ENCODE results near the gene CXCL12. TPM values are rescaled to one million over a fixed set of nuclear protein-coding genes. Genes with fewer than 3 reads are reported as not detected.
A peak's percentile ranks its signal among the peaks of the same experiment; 100 is the strongest.

CXCL12 gene
- total RNA-seq, 1 experiment from 2014 or later = 0.47 TPM

DNA sequence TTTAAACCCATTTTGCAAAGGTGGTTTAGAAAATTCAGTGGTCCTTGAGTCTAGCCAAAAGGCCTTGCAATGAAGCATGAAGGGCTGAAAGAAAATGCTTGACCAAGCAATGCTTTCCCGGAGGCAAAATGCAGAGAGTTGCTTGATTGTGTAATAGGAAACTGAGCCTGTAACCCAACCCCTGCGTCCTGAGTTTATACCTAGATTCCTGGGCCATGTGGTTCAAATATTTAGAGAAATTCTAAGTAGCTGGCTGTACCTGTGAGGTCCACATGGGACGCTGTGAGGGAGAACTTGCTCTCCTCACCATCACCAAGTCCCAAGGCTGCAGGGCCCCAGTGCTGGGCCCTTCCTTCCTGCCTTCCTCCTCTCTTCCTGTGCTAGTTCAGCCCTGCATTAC lies 45.7 kb downstream of the CXCL12 start:
- H3K27ac ChIP-seq (ENCODE audit: low read depth, low read length) = no peak overlapping the region
- peak; percentile 57; the same call in 1 of the 2 replicates for ATAC-seq

DNA sequence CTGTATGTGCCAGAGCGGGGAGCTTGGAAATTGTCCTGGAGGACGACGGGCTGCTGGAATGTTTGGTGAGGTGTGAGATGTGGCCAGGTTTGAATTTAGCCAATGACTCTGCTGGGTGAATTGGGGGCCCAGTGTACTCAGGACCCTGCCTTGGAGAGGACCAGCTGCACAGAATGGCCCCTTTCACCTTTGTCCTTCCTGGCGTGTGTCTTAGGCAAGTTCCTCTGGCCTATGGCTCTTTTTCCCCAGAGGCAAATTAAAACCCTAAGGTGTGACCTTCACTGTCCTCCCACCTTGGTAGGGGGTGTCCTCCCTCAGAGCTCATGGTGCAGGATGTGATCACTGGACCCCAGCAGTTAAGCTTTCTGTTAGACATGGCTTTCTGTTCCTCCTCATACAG lies 47.8 kb downstream of the CXCL12 start:
- BruUV-seq (replicated peaks) = no TSS peak
- Histone ChIP-seq H3K36me3 (ENCODE audit: control insufficient read depth in 1 of 2, insufficient read depth in 2 of 2, low read length in 2 of 2) (no peaks in the 10 kb centered on the region), H4K20me1 (ENCODE audit: insufficient read depth) (no peaks in the 10 kb centered on the region), H3K9me2 (ENCODE audit: insufficient read depth) (no peaks in the 10 kb centered on the region), H3K4me2 (ENCODE audit: low read length) (no peak overlapping the region), H3K4me3 (replicated peaks in 1 of 2; ENCODE audit: low read depth in 1 of 2, low read length in 2 of 2) (no peak overlapping the region), H3K4me1 (ENCODE audit: control insufficient read depth in 1 of 2, insufficient read depth in 2 of 2, low read length in 2 of 2) (peaks cover 0 to 8% of the 10 kb centered on the region in 2 experiments; a peak in 2 of 4 replicates), H3K79me2 (ENCODE audit: insufficient read depth, low read length) (no peaks in the 10 kb centered on the region), H3K27ac (ENCODE audit: low read depth, low read length) (no peak overlapping the region), H3K9me3 (ENCODE audit: control insufficient read depth in 1 of 2, insufficient read depth in 1 of 2, low read depth in 1 of 2, low read length in 2 of 2) (no peaks in the 10 kb centered on the region), H3K27me3 (ENCODE audit: insufficient read depth, low read length) (peaks cover 7% of the 10 kb centered on the region; the same call in 1 of the 2 replicates), H3K9ac (ENCODE audit: low read length) (no peak overlapping the region), H2AFZ (ENCODE audit: low read depth, low read length, poor library complexity, severe bottlenecking) (no peak overlapping the region)
- intact Hi-C loops (cut with micrococcal nuclease) = no loop called here
- CTCF ChIA-PET = no interaction called here
- POLR2A ChIA-PET = no interaction called here
- DNase-seq (ENCODE audit: low read depth, low spot score) = no peak
- no peak for ATAC-seq
- TF ChIP-seq, protein P1, sequence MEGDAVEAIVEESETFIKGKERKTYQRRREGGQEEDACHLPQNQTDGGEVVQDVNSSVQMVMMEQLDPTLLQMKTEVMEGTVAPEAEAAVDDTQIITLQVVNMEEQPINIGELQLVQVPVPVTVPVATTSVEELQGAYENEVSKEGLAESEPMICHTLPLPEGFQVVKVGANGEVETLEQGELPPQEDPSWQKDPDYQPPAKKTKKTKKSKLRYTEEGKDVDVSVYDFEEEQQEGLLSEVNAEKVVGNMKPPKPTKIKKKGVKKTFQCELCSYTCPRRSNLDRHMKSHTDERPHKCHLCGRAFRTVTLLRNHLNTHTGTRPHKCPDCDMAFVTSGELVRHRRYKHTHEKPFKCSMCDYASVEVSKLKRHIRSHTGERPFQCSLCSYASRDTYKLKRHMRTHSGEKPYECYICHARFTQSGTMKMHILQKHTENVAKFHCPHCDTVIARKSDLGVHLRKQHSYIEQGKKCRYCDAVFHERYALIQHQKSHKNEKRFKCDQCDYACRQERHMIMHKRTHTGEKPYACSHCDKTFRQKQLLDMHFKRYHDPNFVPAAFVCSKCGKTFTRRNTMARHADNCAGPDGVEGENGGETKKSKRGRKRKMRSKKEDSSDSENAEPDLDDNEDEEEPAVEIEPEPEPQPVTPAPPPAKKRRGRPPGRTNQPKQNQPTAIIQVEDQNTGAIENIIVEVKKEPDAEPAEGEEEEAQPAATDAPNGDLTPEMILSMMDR (IDR thresholded peaks at IDR 0.05 in 2 of 3, conservative IDR thresholded peaks at IDR 0.05 in 1 of 3; ENCODE audit: borderline replicate concordance in 1 of 3, insufficient read depth in 1 of 3, low read depth in 2 of 3, low read length in 2 of 3) = no peak
- no peak for TF ChIP-seq RAD21 (IDR thresholded peaks at IDR 0.05; ENCODE audit: low read depth)
- RAD21 ChIA-PET (ENCODE audit: low non-redundant PET in 1 of 2, low total read pairs in 2 of 2, uncharacterized antibody in 2 of 2, unreplicated experiment in 2 of 2) = no interaction called here

More for the DNA sequence above, 45.7 kb downstream of the CXCL12 start:
- CTCF ChIA-PET = no interaction called here
- no peak overlapping the region for H3K4me3 ChIP-seq (replicated peaks in 1 of 2; ENCODE audit: low read depth in 1 of 2, low read length in 2 of 2)
- no peaks in the 10 kb centered on the region for H3K79me2 ChIP-seq (ENCODE audit: insufficient read depth, low read length)
- intact Hi-C loops (cut with micrococcal nuclease) = no loop called here
- no peaks in the 10 kb centered on the region for H3K36me3 ChIP-seq (ENCODE audit: control insufficient read depth in 1 of 2, insufficient read depth in 2 of 2, low read length in 2 of 2)
- no peak for DNase-seq (ENCODE audit: low read depth, low spot score)
- H3K4me2 ChIP-seq (ENCODE audit: low read length) = no peak overlapping the region
- no peaks in the 10 kb centered on the region for H3K9me3 ChIP-seq (ENCODE audit: control insufficient read depth in 1 of 2, insufficient read depth in 1 of 2, low read depth in 1 of 2, low read length in 2 of 2)
- H3K27me3 ChIP-seq (ENCODE audit: insufficient read depth, low read length) = peaks cover 25% of the 10 kb centered on the region
- RAD21 ChIA-PET (ENCODE audit: low non-redundant PET in 1 of 2, low total read pairs in 2 of 2, uncharacterized antibody in 2 of 2, unreplicated experiment in 2 of 2) = no interaction called here
- H2AFZ ChIP-seq (ENCODE audit: low read depth, low read length, poor library complexity, severe bottlenecking) = no peak overlapping the region
- no peak overlapping the region for H3K9ac ChIP-seq (ENCODE audit: low read length)
- no peak for TF ChIP-seq POLR2A (IDR thresholded peaks at IDR 0.05; ENCODE audit: borderline replicate concordance, extremely low read depth, insufficient read depth, insufficient read length)
- TF ChIP-seq, protein P1 (IDR thresholded peaks at IDR 0.05 in 2 of 3, conservative IDR thresholded peaks at IDR 0.05 in 1 of 3; ENCODE audit: borderline replicate concordance in 1 of 3, insufficient read depth in 1 of 3, low read depth in 2 of 3, low read length in 2 of 3) = peak in 2 of 3 experiments; percentile 12 to 26; a peak in 3 of 6 replicates
- POLR2A ChIA-PET = no interaction called here
- H4K20me1 ChIP-seq (ENCODE audit: insufficient read depth) = no peaks in the 10 kb centered on the region
- peaks cover 0 to 8% of the 10 kb centered on the region in 2 experiments; a peak in 2 of 4 replicates for H3K4me1 ChIP-seq (ENCODE audit: control insufficient read depth in 1 of 2, insufficient read depth in 2 of 2, low read length in 2 of 2)
- BruUV-seq (replicated peaks) = no TSS peak
- H3K9me2 ChIP-seq (ENCODE audit: insufficient read depth) = no peaks in the 10 kb centered on the region
